ENCODE data around the gene GRB10.

DNA sequence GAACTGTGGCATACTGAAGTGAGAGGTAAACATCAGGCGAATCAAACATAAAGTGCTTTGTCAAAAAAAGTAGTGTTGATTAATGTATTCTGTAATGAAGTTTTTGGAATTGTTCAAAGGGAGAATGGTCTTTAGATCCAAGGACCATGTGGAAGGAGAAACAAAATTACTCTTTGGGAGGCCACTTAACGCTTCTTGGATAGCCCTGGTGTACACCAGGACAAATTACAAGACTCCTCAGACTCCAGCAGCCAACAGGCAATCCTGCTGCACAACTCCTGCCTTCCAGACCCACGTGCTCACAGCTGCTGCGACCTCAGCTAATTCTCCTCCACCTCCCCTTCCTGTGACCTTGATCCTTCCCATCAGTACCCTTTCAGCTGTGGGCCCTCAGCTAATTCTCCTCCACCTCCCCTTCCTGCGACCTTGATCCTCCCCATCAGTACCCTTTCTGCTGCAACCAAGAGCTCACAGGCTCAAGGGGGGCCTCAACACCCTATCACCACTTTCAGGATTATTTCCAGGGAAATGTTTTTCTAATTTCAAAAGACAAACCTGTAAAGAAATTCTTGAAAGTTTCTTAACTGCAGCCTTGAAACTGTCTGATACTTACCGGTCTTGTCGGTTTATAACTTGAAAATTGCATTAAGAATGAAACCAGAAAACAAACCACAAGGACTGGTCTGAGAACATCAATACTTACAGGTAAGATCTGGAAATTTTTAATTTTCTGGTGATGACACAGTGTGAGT lies 187.8 kb downstream of the GRB10 start:
- TF ChIP-seq, protein P1, sequence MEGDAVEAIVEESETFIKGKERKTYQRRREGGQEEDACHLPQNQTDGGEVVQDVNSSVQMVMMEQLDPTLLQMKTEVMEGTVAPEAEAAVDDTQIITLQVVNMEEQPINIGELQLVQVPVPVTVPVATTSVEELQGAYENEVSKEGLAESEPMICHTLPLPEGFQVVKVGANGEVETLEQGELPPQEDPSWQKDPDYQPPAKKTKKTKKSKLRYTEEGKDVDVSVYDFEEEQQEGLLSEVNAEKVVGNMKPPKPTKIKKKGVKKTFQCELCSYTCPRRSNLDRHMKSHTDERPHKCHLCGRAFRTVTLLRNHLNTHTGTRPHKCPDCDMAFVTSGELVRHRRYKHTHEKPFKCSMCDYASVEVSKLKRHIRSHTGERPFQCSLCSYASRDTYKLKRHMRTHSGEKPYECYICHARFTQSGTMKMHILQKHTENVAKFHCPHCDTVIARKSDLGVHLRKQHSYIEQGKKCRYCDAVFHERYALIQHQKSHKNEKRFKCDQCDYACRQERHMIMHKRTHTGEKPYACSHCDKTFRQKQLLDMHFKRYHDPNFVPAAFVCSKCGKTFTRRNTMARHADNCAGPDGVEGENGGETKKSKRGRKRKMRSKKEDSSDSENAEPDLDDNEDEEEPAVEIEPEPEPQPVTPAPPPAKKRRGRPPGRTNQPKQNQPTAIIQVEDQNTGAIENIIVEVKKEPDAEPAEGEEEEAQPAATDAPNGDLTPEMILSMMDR (IDR thresholded peaks at IDR 0.05) = no peak
- TF ChIP-seq POLR2A (IDR thresholded peaks at IDR 0.05) = no peak

Measured in testis (tissue), 2 donors.